Measurements from ENCODE around the gene CHPT1. TPM values are rescaled to one million over a fixed set of nuclear protein-coding genes. Genes with fewer than 3 reads are reported as not detected.

CHPT1 gene
- total RNA-seq, 2 donors from 2014 or later: 17.2 to 22.1 TPM

DNA sequence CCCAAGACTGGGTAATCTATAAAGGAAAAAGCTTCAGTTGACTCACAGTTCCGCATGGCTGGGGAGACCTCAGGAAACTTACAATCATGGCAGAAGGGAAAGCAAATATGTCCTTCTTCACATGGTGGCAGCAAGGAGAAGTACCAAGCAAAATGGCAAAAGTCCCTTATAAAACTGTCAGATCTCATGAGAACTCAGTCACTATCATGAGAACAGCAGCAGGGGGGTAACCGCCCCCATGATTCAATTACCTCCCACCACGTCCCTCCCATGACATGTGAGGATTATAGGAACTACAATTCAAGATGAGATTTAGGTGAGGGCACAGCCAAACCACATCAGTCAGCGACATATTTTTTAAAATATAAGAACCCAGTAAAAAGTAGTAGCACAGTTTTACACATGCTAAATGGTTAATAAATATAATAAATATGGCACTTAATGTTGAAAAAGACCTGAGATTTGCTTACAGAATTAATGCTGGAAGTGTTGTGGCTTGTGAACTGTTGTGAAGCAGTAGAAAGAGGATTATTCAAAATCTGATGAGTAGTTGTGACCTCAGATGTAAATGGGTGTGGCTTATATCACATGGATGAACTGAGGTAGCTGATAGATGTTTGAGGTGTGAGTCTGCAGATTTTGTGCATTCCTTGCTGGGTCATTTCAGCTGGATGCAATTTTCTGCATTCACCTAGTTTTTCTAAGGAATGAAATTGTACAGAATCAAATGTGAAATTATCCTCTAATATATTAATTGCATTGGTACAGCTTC is 46.9 kb upstream of the CHPT1 start:
- H3K27me3 ChIP-seq (ENCODE audit: control insufficient read depth, insufficient read depth, low read length, poor library complexity, severe bottlenecking): no peaks in the 10 kb centered on the region
- WGBS, 2 experiments (ENCODE audit: insufficient coverage in 1 of 2, insufficient read length in 1 of 2): 86 to 92% methylated on average over 3 of the region's 4 CpGs
- H3K36me3 Mint-ChIP-seq (ENCODE audit: low read depth): no peaks in the 10 kb centered on the region
- no peak overlapping the region for H3K27ac Mint-ChIP-seq
- no peaks in the 10 kb centered on the region for H3K4me1 ChIP-seq (ENCODE audit: control insufficient read depth, insufficient read depth, low read length)
- H3K9ac ChIP-seq (ENCODE audit: extremely low read depth, low read length, poor library complexity, severe bottlenecking): no peak overlapping the region
- no peak overlapping the region for H3K4me3 Mint-ChIP-seq
- H3K36me3 ChIP-seq (ENCODE audit: control insufficient read depth, insufficient read depth, low read length): no peaks in the 10 kb centered on the region
- no peaks in the 10 kb centered on the region for H3K27me3 Mint-ChIP-seq (ENCODE audit: insufficient read depth)
- DNase-seq: no peak
- no peaks in the 10 kb centered on the region for H3K9me3 ChIP-seq (ENCODE audit: control insufficient read depth, low read length)
- H3K27ac ChIP-seq (ENCODE audit: low read depth, low read length): no peak overlapping the region
- no peaks in the 10 kb centered on the region for H3K4me1 Mint-ChIP-seq
- H3K9me3 Mint-ChIP-seq: no peaks in the 10 kb centered on the region
- no peak overlapping the region for H3K4me3 ChIP-seq (ENCODE audit: low read length)
- TF ChIP-seq, protein P1, sequence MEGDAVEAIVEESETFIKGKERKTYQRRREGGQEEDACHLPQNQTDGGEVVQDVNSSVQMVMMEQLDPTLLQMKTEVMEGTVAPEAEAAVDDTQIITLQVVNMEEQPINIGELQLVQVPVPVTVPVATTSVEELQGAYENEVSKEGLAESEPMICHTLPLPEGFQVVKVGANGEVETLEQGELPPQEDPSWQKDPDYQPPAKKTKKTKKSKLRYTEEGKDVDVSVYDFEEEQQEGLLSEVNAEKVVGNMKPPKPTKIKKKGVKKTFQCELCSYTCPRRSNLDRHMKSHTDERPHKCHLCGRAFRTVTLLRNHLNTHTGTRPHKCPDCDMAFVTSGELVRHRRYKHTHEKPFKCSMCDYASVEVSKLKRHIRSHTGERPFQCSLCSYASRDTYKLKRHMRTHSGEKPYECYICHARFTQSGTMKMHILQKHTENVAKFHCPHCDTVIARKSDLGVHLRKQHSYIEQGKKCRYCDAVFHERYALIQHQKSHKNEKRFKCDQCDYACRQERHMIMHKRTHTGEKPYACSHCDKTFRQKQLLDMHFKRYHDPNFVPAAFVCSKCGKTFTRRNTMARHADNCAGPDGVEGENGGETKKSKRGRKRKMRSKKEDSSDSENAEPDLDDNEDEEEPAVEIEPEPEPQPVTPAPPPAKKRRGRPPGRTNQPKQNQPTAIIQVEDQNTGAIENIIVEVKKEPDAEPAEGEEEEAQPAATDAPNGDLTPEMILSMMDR (conservative IDR thresholded peaks at IDR 0.05): no peak

DNA sequence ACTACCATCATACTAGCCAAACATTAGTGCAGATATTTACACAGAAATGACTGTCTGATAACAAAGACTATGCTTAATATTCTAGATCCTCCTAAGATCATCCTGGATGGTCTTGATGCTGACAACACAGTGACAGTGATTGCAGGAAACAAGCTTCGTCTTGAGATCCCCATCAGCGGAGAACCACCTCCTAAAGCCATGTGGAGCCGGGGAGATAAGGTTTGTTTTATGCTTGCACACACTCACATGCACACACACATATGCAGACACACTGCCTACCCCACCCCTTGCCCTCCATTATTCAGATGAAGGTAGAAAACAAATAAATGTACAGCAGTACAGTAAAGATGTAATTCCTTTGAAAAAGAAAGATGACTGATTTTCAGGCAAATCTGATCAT is 44.4 kb upstream of the CHPT1 start:
- no peaks in the 10 kb centered on the region for H3K9me3 ChIP-seq (ENCODE audit: control insufficient read depth, low read length)
- no peaks in the 10 kb centered on the region for H3K4me1 Mint-ChIP-seq
- no peaks in the 10 kb centered on the region for H3K36me3 Mint-ChIP-seq (ENCODE audit: low read depth)
- H3K4me3 ChIP-seq (ENCODE audit: low read length): no peak overlapping the region
- H3K9me3 Mint-ChIP-seq: no peaks in the 10 kb centered on the region
- no peak for DNase-seq
- no peak overlapping the region for H3K4me3 Mint-ChIP-seq
- TF ChIP-seq, protein P1 (conservative IDR thresholded peaks at IDR 0.05): no peak
- no peaks in the 10 kb centered on the region for H3K27me3 ChIP-seq (ENCODE audit: control insufficient read depth, insufficient read depth, low read length, poor library complexity, severe bottlenecking)
- H3K27ac Mint-ChIP-seq: no peak overlapping the region
- no peaks in the 10 kb centered on the region for H3K4me1 ChIP-seq (ENCODE audit: control insufficient read depth, insufficient read depth, low read length)
- 79 to 100% methylated on average over 1 to 3 of the region's 3 CpGs for WGBS, 2 experiments (ENCODE audit: insufficient coverage in 1 of 2, insufficient read length in 1 of 2)
- H3K27ac ChIP-seq (ENCODE audit: low read depth, low read length): peak overlapping the region; percentile 40
- H3K36me3 ChIP-seq (ENCODE audit: control insufficient read depth, insufficient read depth, low read length): no peaks in the 10 kb centered on the region
- no peak overlapping the region for H3K9ac ChIP-seq (ENCODE audit: extremely low read depth, low read length, poor library complexity, severe bottlenecking)
- H3K27me3 Mint-ChIP-seq (ENCODE audit: insufficient read depth): no peaks in the 10 kb centered on the region

DNA sequence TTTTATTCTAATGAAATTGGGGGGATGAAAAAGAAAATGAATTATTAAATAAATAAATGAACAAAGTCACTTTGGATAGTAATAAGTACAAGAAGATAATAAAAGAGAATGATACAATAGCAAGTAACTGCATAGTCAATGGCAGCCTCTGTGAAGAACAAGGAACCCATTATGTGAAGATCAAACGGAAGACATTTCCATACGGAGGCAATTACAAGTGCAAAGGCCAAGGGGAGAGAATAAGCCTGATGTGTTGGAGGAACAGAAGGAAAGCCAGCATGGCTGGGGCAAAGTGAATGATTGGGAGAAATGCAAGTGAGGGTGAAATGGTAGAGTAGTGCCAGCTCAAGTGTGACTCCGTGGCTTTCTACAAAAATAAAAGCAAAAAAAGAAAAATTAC is 43.9 kb upstream of the CHPT1 start:
- Histone ChIP-seq H3K9me3 (ENCODE audit: control insufficient read depth, low read length) (no peaks in the 10 kb centered on the region), H3K4me3 (ENCODE audit: low read length) (no peak overlapping the region), H3K27me3 (ENCODE audit: control insufficient read depth, insufficient read depth, low read length, poor library complexity, severe bottlenecking) (no peaks in the 10 kb centered on the region), H3K27ac (ENCODE audit: low read depth, low read length) (no peak overlapping the region), H3K36me3 (ENCODE audit: control insufficient read depth, insufficient read depth, low read length) (no peaks in the 10 kb centered on the region), H3K4me1 (ENCODE audit: control insufficient read depth, insufficient read depth, low read length) (no peaks in the 10 kb centered on the region), H3K9ac (ENCODE audit: extremely low read depth, low read length, poor library complexity, severe bottlenecking) (no peak overlapping the region)
- no peak overlapping the region for H3K27ac Mint-ChIP-seq
- H3K9me3 Mint-ChIP-seq: no peaks in the 10 kb centered on the region
- no peak overlapping the region for H3K4me3 Mint-ChIP-seq
- WGBS, 2 experiments (ENCODE audit: insufficient coverage in 1 of 2, insufficient read length in 1 of 2): 59 to 60% methylated on average over 2 to 3 of the region's 3 CpGs
- no peaks in the 10 kb centered on the region for H3K27me3 Mint-ChIP-seq (ENCODE audit: insufficient read depth)
- no peaks in the 10 kb centered on the region for H3K36me3 Mint-ChIP-seq (ENCODE audit: low read depth)
- DNase-seq: no peak
- H3K4me1 Mint-ChIP-seq: no peaks in the 10 kb centered on the region
- TF ChIP-seq, protein P1 (conservative IDR thresholded peaks at IDR 0.05): no peak

All from endodermal cell (in vitro differentiated cells).